GM18867 (cell line): ENCODE data around the gene CHPF.

Experiments
- ATAC-seq: cut with Tn5 transposase; IDR thresholded peaks from one replicate; pipeline ENCODE4 v1.9.1; 2021; ENCODE audit warnings: mild to moderate bottlenecking, moderate library complexity; ENCODE audit not compliant: unreplicated experiment

CHPF gene

DNA sequence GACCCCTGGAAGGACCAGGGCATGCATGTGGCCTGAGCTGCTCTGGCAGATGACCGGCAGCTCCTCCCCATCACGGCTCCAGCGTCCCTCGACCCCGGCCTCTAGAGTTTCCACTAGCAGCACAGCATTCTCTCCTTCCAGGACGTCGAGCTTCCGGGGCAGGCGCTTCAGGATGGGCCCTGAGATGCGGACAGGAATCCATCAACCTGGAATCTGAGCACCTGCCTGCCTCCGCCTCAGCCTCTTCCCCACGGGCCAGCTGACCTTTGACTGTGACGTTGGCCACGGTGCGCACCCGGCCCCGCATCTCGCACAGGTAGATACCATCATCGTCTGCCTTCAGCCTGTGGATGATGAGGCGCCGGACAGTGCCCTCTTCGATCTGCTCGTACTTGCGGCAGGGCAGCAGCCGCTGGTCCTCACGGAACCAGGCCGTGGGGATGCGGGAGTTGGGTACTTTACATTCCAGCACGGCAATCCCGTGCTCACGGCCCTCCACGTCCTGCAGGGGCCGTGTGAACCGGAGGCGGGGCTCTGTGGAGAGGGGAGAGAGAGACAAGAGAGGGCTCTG lies 24.3 kb upstream of the CHPF start:
- ATAC-seq: no peak

DNA sequence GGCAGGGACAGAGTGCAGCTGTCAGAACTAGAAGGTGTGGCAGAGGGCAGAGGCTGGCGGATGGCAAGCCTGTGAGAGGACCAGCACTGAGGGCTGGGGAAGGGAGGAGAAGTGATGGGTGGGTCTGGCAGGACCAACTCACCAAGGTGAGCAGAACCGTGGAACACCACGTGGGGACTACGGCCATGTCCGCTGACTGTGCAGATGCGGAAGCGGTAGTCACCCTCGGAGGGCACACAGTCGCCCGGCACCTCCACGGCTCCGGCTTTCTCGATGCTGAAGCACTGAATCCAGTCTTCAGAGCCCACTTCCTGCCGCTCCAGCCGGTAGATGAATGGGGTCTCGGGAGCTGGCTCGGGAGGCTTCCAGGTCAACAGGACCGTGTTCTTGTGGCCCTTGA lies 23.5 kb upstream of the CHPF start:
- no peak for ATAC-seq

DNA sequence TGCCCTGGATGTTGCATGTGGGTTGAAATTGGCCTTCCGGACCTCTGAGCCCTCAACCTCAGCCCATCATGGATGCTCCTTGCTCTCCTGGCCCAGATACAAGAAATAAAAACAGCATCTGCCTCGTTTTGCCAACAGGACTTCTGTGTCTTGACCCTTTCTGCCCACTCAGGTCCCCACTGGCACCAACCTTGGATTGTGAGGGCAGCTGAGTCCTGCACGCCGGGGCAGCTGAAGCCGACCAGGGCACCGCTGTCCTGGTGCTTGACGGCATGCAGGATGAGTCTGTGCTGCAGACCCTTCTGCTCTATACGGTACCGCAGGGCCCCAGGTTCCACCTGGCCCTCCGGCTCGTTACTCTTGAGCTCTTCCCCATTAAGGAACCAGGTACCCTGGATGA lies 23.0 kb upstream of the CHPF start:
- ATAC-seq: no peak

DNA sequence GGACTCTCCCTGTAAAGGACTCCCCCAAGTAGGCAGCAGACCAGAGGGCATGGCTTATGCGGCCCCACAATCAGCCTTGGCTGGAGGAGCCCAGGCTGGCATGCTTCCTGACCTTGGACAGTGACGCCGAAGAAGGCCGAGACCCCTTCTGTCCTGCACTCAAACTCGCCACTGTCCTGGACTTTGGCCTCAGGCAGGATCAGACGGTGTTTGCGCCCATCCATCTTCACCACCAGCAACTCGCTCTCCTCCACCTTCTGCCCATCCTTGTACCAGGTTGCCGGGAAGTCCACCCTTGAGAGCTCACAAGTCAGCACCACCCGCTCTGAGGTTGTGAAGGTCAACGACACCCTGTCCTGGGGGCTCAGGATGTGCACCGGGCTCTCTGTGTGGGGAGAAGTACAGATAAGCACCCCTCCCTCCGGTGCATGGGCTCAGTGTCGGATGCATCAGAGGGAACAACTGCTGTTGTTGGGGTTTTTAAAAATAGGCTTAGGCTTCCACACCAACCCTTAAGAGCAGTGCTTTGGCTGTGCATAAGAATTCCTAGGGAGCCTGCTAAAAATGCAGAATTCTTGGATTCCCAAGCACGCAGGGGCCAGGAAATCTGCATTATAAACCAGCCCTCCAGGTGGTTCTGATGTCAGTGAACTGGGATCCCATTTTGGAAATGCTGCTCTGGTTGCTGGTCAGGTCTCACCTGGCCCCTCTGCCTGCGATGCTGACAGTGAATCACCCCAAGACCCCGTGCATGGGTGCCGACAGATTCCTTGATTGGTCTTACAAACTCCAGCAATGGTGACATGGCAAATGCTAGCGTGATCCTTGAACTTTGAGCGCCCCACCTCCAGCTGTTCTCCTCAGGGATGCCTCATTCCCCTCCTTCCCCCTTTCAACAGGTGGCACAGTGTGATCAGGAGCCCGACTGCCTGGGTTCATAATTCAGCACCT lies 21.8 kb upstream of the CHPF start:
- no peak for ATAC-seq

DNA sequence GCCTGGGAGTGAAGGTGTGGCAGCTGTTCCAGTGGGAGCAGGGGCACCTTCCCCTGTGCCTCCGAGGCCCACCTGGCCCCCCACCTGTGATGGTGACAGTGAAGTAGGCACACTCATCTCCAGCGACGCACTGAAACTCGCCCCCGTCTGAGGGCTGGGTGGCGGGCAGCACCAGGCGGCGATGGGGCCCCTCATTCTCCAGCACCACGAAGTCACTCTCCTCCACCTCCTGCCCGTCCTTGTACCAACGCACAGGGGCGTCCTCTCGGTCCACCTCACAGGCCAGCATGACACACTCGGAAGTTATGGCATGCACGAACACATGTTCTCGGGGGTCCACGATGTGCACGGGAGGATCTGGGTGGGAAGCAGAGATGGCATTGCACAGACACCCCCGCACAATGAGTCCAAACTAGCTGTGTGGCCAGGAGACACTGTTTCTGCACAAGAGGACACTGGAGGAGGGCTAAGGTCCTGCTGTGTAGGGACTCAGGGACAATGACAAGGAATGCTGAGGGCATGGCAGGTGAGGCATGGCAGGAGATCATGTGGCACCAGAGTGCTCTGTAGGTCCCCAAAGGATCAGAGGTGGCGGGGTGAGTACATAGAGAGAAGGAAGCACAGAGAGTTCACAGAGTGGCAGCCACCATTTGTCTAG lies 19.8 kb upstream of the CHPF start:
- no peak for ATAC-seq

DNA sequence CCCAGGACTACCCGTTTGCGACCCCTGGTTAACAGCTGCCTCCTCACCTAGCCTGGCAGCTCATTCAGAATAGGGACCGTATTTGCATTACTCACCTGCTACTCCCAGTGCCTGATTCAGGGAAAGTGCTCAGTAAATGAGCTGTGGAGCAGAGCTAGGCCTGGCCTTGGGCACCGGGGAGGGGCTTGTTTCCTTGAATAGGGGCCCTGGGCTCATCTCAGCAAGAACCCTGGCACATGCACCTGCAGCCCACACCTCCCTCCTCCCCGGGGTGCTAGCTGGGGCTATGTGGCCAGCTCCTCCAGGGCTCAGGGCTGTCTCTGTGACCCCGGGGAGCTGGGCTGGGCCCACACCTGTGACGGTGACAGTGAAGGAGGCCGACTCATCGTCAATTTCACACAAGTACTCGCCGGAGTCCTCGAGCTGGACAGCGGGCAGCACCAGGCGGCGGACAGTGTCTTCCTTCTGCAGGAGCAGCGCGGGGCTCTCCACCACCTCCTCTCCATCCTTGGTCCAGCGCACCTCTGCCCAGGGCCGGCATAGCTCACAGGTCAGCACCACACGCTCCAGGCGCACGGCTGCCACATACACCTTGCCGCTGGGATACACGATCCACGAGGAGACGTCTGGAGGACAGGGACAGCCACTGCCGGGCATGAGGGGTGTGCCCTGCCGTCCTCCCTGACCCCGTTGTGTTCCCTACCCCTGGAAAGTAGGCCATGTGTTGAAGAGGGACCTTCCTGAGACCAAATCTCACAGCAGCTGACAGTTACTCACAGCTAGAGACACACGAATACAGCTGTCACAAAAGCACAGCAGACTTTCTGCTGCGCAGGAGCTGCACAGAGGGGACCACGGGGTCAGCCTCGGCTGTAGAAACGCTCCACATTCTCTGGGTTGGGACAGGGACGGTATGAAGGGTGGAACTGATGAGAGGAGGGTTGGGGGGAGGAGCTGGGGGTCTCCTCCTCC lies 18.7 kb upstream of the CHPF start:
- ATAC-seq: no peak

DNA sequence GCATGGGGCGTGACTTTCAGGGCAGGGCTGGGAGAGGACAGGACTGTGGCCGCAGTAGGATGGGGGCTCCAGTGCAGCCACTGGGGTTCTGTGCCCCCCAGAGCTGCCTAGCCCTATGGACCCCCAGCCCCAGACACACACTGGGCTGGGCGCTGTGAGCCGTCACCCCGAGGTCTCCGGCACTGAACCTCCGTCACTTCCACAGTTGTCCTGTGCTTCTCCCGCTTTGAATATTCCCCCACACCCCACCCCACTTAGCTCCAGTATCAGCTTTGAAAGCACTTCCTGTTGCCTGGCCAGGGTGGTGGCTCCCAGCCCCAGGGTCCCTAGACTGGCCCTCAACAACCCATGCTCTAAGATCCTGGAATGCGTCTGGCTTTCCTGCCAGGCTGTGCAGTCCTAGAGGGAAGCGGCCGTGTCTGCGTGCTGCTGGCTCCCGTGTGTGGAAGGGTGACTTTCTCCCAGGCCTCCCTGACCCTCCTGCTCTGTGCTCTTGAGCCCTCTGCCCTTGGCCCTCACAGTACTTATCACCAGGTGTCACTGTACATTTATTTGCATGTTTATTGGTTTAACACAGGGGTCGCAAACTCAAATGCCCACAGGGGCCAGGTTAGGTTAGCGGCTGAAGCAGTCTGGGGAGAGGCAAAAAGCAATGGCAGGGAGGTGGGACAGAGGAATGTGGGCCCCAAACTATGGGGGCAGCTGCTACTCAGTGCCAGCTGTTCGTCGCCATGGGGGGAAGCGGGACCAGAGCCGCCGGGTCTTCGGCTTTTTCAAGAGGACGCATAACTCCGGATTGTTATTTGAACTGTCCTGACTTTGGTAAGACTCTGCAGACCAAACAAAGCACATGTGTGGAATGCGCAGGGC lies 17.8 kb upstream of the CHPF start:
- ATAC-seq: no peak

DNA sequence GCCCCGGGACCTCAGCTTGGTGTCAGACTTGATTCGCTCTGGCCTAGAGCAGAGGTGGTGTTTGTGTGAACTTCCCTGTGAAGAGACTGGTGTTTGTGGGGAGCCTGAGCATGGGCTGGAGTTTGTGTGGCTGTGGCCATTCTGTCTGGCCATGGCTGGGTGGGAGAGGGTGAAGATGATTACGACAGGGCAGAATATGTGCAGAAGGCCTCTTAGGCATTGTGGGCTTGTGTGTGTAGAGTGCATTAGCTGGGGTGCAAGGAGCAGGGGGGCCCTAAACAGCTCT lies 17.2 kb upstream of the CHPF start:
- no peak for ATAC-seq

DNA sequence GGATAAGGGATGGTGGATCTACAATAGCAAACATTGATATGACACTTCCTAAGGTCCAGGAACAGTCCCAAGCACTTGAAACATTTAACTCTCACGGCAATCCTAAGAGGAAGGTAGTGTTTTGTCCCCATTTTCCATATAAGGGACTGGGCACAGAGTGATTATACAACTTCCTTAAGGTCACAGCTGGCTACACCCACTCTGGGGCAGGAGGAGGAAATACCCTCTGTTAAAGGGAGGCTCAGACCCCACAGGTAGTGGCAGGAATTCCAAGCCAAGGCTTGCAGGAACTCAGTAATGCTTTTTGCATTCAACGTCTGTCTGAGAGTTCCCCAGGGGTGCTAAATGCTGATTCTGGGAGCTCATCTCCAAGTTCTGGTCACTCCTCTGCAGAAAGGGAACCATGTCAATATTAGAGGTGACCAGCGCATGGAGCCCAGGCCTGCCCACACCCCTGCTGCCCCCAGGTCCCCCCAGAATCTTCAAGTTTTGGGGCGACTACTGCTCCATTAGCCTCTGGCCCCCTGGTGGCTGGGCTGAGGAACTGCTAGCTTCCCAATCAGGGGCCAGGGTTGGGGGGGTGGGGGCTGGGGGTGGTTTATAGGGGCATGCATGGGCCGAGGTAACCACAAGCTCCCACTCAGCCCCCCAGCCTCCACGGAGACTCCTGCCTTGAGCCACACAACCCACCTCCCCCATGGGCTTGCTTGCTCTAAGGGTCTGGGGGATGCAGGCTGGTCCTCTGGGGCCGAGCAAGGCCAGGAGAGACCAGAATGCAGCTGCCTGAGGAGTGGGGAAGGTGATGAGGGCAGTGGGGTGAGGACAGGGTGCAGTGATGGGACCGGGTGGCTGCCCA lies 16.7 kb upstream of the CHPF start:
- peak; percentile 52 for ATAC-seq

DNA sequence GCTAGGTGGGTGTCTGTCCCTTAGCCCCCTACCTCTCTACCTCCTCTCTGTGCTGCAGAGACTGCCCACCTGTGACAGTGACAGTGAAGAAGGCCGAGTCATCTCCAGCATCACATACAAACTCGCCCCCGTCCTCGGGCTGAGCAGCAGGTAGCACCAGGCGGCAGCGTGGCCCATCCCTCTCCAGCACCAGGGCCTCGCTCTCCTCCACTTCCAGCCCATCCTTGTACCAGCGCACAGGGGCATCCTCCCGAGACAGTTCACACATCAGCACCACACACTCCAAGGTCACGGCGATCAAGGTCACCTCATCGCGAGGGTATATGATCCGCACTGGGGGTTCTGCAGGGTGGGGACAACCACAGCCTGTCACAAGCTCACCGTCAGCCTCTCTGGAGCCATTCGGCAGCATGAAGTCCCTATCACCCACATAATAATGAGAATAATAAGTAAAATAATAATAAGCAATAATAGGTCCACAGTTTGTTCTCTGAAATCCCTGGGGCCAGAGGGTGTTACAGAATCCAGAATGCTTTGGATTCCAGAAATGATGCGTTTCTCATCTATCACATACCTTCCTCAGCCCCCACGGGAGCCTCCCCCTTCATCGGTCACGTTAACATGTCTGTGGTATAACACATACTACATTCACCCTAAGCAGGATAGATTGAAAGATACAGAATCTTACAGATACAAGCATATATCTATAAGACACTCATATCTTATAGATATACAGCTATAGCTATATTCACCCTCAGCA lies 15.7 kb upstream of the CHPF start:
- ATAC-seq: no peak

DNA sequence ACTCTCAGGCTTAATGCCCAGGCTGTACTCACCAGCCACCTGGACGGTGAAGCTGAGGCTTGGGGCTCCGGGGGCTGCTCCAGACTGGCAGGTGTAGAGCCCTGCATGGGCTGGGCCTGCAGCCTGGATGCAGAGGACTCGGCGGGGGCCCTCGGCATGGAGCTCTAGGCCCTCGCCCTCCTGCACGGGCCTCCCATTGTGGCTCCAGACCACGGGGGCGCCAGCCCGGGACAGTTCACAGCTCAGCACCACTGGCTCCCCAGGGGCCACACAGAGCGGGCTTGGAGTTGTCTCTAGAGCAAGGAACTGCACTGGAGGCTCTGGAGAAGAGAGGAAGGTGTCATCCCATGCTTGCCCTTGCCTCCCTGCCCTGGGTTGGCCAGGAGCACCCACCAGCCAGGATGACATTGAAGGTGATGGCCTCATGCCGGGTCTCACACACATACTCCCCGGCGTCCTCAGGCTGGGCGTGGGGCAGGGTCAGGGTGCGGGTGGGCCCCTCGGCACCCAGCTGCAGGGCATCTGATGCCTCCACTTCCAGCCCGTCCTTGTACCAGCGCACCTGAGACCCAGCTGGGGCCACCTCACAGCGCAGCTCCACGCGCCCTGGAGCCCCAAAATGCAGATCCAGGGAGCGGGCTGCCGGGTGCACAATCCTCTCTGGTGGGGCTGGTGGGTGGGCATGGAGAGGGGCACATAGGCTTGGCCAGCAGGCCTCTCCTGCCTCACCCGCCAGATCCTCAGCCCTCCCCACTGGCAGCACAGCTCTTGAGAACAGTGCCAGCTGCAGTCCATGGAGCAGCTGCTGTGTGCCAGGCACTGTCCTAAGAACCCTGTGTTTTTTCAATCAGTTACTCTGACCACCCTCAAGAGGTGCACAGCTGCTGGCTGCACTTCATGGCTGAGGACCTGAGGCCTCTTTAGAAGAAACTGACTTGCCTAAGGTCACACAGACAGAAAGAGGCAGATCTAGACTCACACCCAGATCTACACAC lies 14.5 kb upstream of the CHPF start:
- no peak for ATAC-seq

DNA sequence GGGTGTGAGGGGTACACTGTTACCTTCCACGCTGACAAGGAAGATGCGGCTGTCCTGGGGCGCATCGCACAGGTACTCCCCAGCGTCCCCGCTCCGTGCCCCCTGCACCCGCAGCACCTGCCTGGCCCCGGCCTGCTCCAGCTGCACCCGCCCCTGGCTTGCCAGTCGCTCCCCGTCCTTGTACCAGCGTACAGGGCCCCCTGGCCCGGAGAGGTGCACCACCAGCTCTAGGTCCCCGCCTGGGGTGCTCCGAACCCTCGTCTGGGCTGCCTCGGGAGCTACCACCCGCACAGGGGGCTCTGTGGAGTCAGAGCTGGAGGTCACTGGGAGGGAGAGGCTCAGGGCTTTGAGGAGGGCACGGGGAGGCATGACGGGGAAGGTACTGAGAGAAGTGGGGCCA lies 13.7 kb upstream of the CHPF start:
- ATAC-seq: no peak

DNA sequence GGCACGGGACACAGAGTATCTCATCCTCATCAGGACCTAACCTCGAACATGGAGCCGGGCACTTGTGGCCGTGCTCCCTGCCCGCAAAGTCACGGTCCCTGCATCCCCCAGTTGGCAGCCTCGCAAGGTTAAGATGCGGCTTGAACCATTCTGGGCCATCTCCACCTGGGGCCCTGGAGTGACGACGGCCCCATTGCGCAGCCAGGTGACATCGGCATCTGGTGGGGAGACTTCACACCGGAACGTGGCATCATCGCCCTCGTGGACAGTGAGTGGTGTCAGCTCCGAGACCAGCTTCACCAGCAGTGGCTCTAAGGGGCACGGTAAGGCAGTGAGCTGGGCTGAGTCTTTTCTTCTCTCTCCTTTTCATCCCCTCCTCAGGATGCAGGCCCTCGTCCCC lies 12.8 kb upstream of the CHPF start:
- no peak for ATAC-seq

DNA sequence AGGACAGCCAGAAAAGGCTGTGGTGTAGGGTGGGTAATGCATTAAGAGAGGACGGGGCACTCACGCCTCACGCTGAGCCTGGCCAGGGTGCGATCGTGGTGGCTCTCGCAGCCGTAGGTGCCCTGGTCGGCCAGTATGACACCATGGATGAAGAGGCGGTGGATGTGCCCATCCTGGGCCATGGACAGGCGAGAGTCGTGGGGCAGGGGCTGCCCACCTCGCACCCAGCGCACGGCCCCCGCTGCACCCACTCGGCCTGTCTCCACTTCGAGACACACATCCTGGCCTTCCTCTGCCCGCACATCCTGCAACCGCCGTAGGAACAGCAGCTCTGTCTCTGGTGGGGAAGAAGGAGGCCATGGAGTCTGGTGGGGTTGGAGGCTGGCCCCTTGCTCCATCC lies 12.3 kb upstream of the CHPF start:
- ATAC-seq: no peak

DNA sequence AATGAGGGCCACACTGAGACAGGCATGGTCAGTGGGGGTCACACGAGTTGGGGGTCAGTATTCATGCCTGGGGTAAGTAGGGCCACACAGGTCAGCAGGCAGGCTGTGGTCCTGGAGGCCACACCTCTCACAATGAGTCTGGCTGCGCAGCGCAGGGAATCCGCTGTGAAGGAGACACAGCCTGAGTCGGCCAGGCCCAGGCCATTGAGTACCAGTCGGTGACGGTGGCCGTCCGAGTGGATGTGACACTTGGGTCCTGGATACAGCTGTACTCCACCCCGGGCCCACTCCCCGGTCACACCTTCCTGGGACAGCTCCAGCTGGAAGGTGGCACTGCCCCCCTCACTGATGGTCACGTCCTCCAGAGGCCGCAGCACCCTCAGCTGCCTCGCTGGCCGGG lies 10.7 kb upstream of the CHPF start:
- ATAC-seq: no peak

DNA sequence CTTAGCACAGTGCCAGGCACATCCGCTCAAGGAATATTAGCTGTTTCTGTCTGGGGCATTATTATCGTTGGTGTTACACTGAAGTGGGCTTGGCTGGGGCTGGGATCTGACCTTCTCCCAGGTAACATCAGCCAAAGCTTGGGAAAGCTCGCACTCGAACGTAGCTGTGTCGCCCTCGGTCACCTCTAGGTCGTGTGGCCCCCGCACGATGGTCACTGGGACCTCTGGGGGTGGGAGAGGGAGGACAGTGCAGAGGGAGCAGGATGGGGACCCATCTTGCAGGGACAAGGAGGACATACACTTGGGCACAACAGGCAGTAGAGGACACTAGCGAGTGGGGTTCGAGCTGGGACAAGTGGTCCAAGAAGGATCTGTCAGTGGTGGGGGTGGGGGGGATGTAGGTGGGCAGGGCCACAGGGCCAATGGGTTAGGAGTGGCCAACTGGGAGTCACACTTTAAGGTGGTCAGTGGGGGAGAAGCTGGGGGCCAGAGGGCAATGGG lies 9.9 kb upstream of the CHPF start:
- no peak for ATAC-seq

DNA sequence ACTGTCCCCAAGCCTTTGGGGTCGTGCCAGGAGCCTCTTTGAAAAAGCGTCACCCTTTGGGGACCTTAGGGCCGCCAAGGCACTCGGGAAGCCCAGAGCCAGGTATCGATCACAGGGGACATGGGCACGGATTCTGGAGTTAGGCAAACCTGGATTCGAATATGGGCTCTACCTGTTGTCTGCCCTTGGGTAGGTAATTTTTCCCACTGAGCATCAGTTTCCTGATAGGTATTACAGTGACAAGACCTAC lies 9.5 kb upstream of the CHPF start:
- ATAC-seq: no peak
